ENCODE results near the gene ATP1B2.

- no peak for TF ChIP-seq CTCF (IDR thresholded peaks at IDR 0.05)
- TF ChIP-seq POLR2A (IDR thresholded peaks at IDR 0.05), result no peak
These were observed 47.3 kb downstream of the ATP1B2 start for GRCh38 chr17:7697828-7698588.

Data from vagina (tissue), 2 donors.